Small intestine (tissue), 7 donors: Measurements from ENCODE around the gene RERG. TPM values are rescaled to one million over a fixed set of nuclear protein-coding genes. Genes with fewer than 3 reads are reported as not detected.

Experiments used
- DNase-seq, 2 donors: peaks; one replicate each; pipeline versions ENCODE4 v3.0.0 to v3.0.0-alpha.2; 2013
- FAIRE-seq: peaks from 2 replicates; lab custom pipeline; 2012; peaks lifted over from hg19 to GRCh38; lab: Jason Lieb, UNC
- H3K27ac ChIP-seq, 3 donors: one replicate each; pipeline ENCODE4 v1.5.1; 2013; ENCODE audit warnings: low read length in 2 of 3, mild to moderate bottlenecking in 2 of 3, control low read depth in 1 of 3, inconsistent platforms in 1 of 3, low read depth in 1 of 3, moderate library complexity in 1 of 3
- H3K27me3 ChIP-seq, 3 donors: one replicate each; pipeline ENCODE4 v1.6.1; 2013; ENCODE audit warnings: low read length in 3 of 3, inconsistent platforms in 1 of 3; ENCODE audit not compliant: control insufficient read depth in 3 of 3, insufficient read depth in 3 of 3
- H3K36me3 ChIP-seq, 3 donors: one replicate each; pipeline ENCODE4 v1.6.1; 2013; ENCODE audit warnings: low read length in 3 of 3, inconsistent platforms in 1 of 3, low read depth in 1 of 3, mild to moderate bottlenecking in 1 of 3, moderate library complexity in 1 of 3; ENCODE audit not compliant: control insufficient read depth in 3 of 3, insufficient read depth in 2 of 3
- H3K4me1 ChIP-seq, 3 donors: one replicate each; pipeline ENCODE4 v1.6.1; 2013; ENCODE audit warnings: low read length in 2 of 3, inconsistent platforms in 1 of 3, low read depth in 1 of 3, mild to moderate bottlenecking in 1 of 3, moderate library complexity in 1 of 3; ENCODE audit not compliant: control insufficient read depth in 3 of 3, insufficient read depth in 2 of 3
- H3K4me3 ChIP-seq, 3 donors: one replicate each; pipeline ENCODE4 v1.5.1; 2013; ENCODE audit warnings: low read length in 3 of 3, control low read depth in 1 of 3, inconsistent platforms in 1 of 3, low read depth in 1 of 3, mild to moderate bottlenecking in 1 of 3, moderate library complexity in 1 of 3
- H3K9me3 ChIP-seq, 2 donors: one replicate each; pipeline ENCODE4 v1.6.1; 2013; ENCODE audit warnings: low read depth in 1 of 2, low read length in 1 of 2; ENCODE audit not compliant: control insufficient read depth in 2 of 2, insufficient read depth in 1 of 2
- WGBS, 3 donors: extraction: QIAGEN DNeasy Blood & Tissue Kit; methylation state at CpG; one replicate each; pipeline ENCODE4 v1.1.7; 2013; 5-methylcytosine and 5-hydroxymethylcytosine counted together
- polyA plus RNA-seq, 4 donors: library from polyadenylated mRNA; stranded (reverse) in 3 of 4; unstranded in 1 of 4; fragments of 200-250 nt in 3 of 4; fragments of 120-200 nt in 1 of 4; gene quantifications; one replicate each; pipeline versions ENCODE4 v1.2.1 to v1.2.3, GENCODE V29; 2013
- donor health status: healthy with polysubstance abuse.
- donor health status: control.
- donor health status: control.
- donor health status: Bipolar disorder and iron deficiency.
- donor health status: healthy.

Gene RERG
- polyA plus RNA-seq, 4 donors = 0.45 to 4.9 (median 2.4) TPM

DNA sequence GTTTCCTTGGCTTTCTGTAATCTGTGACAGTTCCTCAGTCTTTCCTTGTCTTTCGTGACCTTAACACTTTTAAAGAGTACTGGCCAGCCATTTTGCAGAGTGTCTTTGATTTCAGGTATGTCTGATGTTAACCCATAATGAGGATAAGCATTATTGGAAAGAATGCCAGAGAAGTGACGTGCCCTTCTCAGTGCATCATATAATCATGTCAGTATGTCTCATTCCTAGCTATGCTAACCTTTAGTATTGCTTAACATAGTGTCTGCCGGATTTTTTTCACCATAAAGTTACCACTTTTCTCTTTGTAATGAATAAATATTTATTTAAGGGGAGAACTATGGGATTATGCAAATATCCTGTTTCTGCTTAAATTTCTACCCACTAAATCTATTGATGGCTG is 28.5 kb downstream of the RERG start:
- no peak overlapping the region for H3K4me3 ChIP-seq
- H3K36me3 ChIP-seq = no peaks in the 10 kb centered on the region
- no peaks in the 10 kb centered on the region for H3K27me3 ChIP-seq
- DNase-seq (no peak), FAIRE-seq (no peak)
- WGBS, 3 donors = 71 to 77% (median 77%) methylated on average over 3 of the region's 3 CpGs
- no peak overlapping the region for H3K27ac ChIP-seq
- H3K4me1 ChIP-seq = no peaks in the 10 kb centered on the region
- H3K9me3 ChIP-seq = no peaks in the 10 kb centered on the region

DNA sequence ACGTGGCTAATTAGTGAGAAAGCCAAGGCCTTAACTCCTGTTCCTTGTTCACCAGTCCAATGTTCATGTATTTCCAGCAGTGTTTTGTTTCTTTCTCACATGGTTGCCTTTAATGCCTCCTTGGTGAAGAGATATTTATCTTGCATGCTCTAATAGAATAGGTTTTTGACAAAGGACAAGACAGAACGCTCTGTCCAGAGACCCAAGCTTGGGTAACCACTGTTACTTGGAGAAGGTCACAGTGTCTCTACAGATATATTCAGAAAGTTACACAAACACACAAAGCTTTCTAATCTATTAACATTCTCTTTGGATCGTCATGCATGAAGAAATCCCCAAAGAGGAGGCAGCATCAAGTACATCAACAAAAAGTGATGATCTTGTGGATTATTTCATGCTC is 33.1 kb downstream of the RERG start:
- DNase-seq (no peak), FAIRE-seq (no peak)
- Histone ChIP-seq H3K4me1 (no peaks in the 10 kb centered on the region), H3K9me3 (no peaks in the 10 kb centered on the region), H3K36me3 (no peaks in the 10 kb centered on the region), H3K27ac (no peak overlapping the region), H3K27me3 (no peaks in the 10 kb centered on the region), H3K4me3 (no peak overlapping the region)
- WGBS, 3 donors = 65 to 77% (median 73%) methylated on average over 3 of the region's 3 CpGs

DNA sequence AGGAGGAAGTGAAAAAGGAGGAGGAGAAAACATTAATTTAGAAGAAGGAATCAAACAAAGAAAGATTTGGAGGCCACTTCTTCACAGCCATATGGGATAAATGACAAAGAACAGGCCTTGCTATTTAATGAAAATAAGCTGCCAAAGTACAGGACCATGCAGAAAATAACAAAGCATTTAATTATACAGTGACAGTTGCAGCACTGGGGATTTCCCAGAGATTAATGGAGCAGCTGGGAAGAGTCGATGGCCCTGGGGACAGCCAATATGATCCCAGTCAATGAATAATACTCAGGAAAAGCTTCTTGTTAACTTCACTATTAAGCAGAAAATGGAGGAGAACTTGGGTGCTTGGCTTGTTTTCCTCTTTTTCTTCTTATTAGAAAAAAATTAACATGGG is 34.6 kb downstream of the RERG start:
- no peak overlapping the region for H3K27ac ChIP-seq

DNA sequence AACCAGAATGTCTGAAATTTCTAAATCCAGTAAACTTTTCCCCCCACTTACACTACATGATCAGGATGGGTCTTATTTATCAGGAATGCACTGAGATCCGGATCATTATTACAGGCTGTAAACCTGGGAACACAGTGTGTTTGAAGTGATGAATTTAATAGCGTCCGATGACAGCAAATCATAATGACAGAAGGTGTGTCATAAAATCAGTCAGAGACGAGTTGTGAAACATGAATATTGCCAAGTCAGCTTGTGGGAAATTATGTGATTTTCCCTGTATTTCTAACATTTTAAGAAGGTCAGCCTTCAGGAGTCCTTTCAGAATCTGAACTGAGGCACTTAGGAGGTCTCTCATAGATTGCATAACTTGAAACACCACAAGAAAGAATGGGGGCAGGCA is 36.7 kb downstream of the RERG start:
- Histone ChIP-seq H3K27me3 (no peaks in the 10 kb centered on the region), H3K9me3 (no peaks in the 10 kb centered on the region), H3K27ac (no peak overlapping the region), H3K4me3 (no peak overlapping the region), H3K4me1 (no peaks in the 10 kb centered on the region), H3K36me3 (no peaks in the 10 kb centered on the region)
- no peak for DNase-seq
- 30 to 67% (median 44%) methylated on average over 4 of the region's 4 CpGs for WGBS, 3 donors
- no peak for FAIRE-seq

More for the DNA sequence above, 34.6 kb downstream of the RERG start:
- 9 to 32% (median 22%) methylated on average over 1 of the region's 1 CpG for WGBS, 3 donors
- no peak overlapping the region for H3K4me3 ChIP-seq
- no peaks in the 10 kb centered on the region for H3K9me3 ChIP-seq
- H3K36me3 ChIP-seq = no peaks in the 10 kb centered on the region
- H3K27me3 ChIP-seq = no peaks in the 10 kb centered on the region
- no peak for FAIRE-seq
- H3K4me1 ChIP-seq = no peaks in the 10 kb centered on the region
- DNase-seq = no peak

DNA sequence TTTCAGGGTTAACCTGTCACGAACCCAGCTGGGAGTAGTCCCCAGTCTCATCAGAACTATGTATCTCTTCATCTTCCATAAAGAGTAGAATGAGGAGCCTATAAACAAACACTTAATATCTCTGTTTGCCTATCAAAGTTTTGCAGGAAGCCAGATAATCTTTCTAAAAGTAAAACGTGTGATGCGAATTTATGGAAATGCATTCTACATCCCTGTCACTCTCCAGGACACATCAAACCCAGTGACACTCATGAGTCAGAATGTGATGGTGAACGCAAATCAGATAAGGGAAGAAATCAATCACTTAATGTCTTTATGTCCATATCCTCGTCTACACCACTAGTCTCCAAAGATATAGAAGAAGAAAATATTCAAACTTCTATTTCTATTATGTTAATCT is 37.4 kb downstream of the RERG start:
- Histone ChIP-seq H3K9me3 (no peaks in the 10 kb centered on the region), H3K36me3 (no peaks in the 10 kb centered on the region), H3K4me3 (no peak overlapping the region), H3K4me1 (no peaks in the 10 kb centered on the region), H3K27ac (no peak overlapping the region), H3K27me3 (no peaks in the 10 kb centered on the region)
- WGBS, 3 donors = 34 to 62% (median 35%) methylated on average over 5 of the region's 5 CpGs
- DNase-seq (no peak), FAIRE-seq (no peak)

DNA sequence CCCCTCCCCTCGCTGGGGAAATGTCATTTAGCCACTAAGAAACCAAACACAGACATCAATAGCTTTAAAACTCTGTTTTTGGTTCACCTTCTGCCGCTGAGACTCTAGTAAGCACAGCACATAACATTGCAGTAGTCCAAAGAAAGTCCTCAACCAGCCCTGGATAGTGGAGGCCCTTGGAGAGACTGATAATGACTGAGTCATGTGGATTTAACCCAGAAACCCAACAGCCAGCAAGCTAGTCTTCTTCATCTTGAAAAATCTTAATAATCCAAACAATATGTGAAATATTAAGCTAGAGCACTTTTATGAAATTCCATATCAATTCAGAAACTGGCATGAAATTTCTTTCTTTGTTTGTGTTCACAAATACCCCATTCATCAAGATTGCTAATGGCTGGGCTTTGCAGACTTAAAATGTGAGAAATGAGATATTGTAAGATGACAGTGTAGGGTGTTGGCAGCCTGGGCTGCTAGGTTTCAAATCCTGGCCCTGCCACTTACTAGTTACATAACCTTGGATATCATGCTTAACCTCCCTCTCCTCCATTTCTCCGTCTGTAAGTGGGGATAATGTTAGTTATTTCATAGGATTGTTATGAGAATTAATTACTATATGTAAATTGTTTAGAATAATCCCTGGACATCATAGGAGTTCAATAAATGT is 40.1 kb downstream of the RERG start:
- H3K27me3 ChIP-seq = no peaks in the 10 kb centered on the region
- no peaks in the 10 kb centered on the region for H3K9me3 ChIP-seq
- H3K4me1 ChIP-seq = no peaks in the 10 kb centered on the region
- H3K4me3 ChIP-seq = no peak overlapping the region
- FAIRE-seq (no peak), DNase-seq (no peak)
- peak overlapping the region in 1 of 3 donors; percentile 12 for H3K27ac ChIP-seq
- 60 to 71% (median 63%) methylated on average over 3 of the region's 3 CpGs for WGBS, 3 donors
- H3K36me3 ChIP-seq = no peaks in the 10 kb centered on the region

DNA sequence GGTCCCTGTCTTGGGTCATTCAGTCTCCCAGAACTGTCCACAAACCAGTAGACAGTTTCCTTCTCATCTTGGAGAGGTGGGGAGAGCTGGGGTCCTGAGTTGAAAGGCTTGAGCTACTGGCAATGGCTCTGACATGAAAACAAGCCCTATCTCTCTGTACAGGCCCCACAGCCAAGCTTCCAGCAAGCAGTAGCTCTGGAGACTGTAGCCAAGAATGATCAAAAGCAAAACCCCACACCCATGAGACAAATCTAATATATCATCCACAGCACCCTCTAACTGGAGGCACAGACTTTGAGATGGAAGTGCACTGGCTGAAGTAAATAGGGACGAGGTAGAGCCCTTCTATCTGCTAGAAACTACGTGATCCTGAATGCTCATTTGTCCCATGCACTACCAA is 40.9 kb downstream of the RERG start:
- Histone ChIP-seq H3K4me1 (no peaks in the 10 kb centered on the region), H3K27me3 (no peaks in the 10 kb centered on the region), H3K27ac (peak overlapping the region in 1 of 3 donors; percentile 12), H3K9me3 (no peaks in the 10 kb centered on the region), H3K4me3 (no peak overlapping the region), H3K36me3 (no peaks in the 10 kb centered on the region)
- DNase-seq (no peak), FAIRE-seq (no peak)
- WGBS, 3 donors = 65 to 81% (median 66%) methylated on average over 2 of the region's 2 CpGs

DNA sequence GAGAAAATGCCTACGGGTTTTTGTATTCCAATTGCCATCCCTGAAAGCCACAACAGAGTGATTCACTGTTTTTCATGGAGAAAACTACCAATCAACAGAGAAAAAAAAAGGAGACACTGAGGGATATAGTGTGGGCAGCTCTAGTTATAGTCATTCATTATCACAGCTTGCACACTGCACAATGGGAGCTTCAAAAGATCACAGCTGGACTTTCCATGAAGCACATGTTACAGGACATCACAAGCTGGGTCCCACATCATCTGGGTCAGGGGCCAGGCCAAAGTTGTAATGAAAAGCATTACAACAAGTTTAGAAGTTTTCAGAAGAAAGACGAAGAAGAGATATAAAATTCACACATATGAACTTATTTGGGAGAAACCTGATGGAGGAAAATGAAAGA is 41.5 kb downstream of the RERG start:
- Histone ChIP-seq H3K27me3 (no peaks in the 10 kb centered on the region), H3K4me1 (no peaks in the 10 kb centered on the region), H3K36me3 (no peaks in the 10 kb centered on the region), H3K4me3 (no peak overlapping the region), H3K9me3 (no peaks in the 10 kb centered on the region), H3K27ac (no peak overlapping the region)
- no peak for DNase-seq
- 74 to 86% (median 81%) methylated on average over 2 of the region's 2 CpGs for WGBS, 3 donors
- FAIRE-seq = no peak

DNA sequence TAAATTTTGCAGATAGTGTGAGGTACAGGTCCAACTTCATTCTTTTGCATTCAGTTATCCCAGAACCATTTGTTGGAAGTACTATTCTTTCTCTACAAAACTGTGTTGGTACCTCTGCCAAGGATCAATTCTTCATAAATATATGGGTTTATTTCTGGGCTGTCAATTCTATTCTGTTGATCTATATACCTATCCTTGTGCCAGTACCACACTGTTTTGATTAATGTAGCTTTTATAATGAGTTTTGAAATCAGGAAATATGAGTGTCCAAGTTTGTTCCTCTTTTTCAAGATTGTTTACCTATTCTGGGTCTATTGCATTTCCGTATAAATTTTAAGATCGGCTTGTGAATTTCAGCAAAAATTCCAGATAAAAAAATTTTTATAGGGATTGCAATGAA is 48.1 kb downstream of the RERG start:
- DNase-seq = no peak
- no peaks in the 10 kb centered on the region for H3K36me3 ChIP-seq
- H3K4me1 ChIP-seq = no peaks in the 10 kb centered on the region
- WGBS, 3 donors = 91 to 98% (median 97%) methylated on average over 2 of the region's 2 CpGs
- FAIRE-seq = no peak
- H3K4me3 ChIP-seq = no peak overlapping the region
- no peaks in the 10 kb centered on the region for H3K27me3 ChIP-seq
- H3K27ac ChIP-seq = no peak overlapping the region
- H3K9me3 ChIP-seq = no peaks in the 10 kb centered on the region
